CD4-positive, alpha-beta T cell treated with Interleukin-6 for 4 hours (primary cell): Measurements from ENCODE around the gene ZNF483.
A peak's percentile ranks its signal among the peaks of the same experiment; 100 is the strongest.
"Not testable (repeated sequence)": the region's sequence is repeated elsewhere in the genome, so short reads cannot be mapped to it uniquely, and the experiment has no call there.

Experiments used
- DNase-seq: peaks from one replicate; pipeline ENCODE4 v3.0.0-alpha.2; 2020; ENCODE audit warnings: mixed read lengths

Gene ZNF483

DNA sequence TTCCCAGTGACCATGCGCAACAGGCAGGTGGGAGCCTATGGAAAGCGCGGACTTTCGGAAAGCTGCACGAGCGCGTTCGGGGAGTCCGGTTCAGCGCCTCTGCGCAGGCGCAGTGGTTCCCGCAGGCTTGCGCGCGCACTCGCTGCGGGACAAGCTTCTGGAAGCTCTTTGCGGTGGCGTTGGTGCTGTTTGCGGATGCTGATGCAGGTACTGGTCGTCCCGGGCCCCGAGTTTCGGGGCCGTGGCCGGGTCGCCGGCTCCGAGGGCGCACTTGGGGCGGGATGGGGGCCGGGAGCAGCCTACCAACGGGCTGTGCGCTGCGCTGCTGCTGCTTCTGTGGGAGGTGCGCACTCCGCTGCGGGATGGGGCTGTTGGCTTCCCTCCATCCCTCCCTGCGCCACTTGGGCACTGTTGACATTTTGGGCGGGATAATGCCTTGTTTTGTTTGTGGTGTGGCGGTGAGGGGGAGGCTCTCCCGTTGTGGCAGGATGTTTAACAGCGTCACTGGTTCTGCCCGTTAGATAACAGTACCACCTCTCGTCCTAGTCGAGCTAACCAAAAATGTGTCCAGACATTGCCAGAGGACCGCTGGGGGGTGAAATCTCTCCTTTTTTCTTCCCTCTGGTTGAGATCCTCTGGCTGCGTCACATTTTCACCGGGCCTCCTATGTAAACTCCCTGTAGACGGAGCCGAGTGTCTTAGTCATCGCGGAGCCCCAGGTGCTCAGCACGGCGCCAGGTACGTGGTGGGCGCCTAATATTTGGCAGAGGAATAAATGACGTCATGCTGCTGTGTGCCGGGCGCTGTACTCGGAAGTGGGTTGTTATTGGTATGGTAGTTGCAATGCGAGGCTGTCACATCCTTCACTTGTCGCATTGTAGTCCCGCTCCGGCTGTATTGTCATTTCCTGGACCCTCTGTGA lies at the start of gene ZNF483:
Gene ZNF483, plus strand, starts transcription at position 124 of the 922 bp plus-strand sequence. CDS start 2,217 bp downstream, outside the sequence.
- DNase-seq = peak; percentile 74

- no peak for DNase-seq
These were observed 49.8 kb upstream of the ZNF483 start for GRCh38 chr9:111475195-111475594.

DNA sequence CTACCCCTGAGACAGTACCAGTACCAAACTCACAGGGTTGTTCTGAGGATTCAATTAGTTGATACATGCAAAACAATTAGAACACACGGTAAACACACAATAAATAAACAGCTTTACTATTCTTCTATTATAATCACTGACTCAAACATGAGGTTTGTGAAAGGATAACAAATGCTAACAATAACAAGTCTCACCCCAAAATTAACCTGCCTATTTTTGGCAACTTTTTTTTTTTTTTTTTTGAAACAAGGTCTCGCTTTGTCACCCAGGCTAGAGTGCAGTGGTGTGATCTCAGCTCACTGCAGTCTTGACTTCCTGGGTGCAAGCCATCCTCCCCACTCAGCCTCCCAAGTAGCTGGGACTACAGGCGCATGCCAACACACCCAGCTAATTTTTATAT lies 47.3 kb upstream of the ZNF483 start:
- no peak for DNase-seq

- no peak for DNase-seq
These were observed 42.9 kb upstream of the ZNF483 start for GRCh38 chr9:111481885-111482636.

DNA sequence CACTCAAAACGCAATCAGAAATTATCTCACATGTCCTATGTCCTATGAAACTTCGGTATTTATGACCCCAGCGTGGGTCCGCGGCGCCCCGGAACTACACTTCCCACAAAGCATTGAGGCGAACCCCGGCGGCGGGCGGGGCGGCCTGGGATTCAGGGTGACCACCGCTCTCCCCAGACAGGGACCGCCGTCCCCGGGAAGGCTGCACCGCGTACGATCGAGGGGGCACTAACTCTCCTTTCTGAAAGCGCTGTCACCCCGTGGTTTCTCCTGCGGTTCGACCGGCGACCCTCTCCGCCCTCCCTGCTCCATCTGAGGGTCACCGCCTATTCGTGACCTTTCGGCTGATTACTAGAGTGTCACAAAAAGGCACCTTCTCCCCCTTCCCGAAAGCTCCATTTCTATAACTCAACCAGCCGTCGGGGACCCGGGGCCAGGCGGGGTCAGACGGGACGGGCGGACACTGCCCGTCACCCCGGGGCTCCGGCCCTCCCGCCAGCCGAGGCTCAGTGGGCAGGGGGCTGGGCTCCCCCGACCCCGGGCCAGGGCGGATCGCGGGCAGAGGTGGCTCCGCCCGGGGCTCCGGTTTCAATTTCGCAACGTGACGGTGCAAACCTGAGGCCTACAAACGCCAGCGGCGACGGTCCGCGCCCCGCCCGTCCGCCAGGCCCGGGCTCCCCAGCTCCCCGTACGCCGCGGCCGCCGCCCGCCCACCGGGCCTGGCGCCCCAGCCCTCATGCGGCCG lies 42.1 kb upstream of the ZNF483 start:
- peak; percentile 62 for DNase-seq

GRCh38 chr9:111483439-111483857 lies 41.5 kb upstream of the ZNF483 start:
- peak; percentile 65 for DNase-seq

DNA sequence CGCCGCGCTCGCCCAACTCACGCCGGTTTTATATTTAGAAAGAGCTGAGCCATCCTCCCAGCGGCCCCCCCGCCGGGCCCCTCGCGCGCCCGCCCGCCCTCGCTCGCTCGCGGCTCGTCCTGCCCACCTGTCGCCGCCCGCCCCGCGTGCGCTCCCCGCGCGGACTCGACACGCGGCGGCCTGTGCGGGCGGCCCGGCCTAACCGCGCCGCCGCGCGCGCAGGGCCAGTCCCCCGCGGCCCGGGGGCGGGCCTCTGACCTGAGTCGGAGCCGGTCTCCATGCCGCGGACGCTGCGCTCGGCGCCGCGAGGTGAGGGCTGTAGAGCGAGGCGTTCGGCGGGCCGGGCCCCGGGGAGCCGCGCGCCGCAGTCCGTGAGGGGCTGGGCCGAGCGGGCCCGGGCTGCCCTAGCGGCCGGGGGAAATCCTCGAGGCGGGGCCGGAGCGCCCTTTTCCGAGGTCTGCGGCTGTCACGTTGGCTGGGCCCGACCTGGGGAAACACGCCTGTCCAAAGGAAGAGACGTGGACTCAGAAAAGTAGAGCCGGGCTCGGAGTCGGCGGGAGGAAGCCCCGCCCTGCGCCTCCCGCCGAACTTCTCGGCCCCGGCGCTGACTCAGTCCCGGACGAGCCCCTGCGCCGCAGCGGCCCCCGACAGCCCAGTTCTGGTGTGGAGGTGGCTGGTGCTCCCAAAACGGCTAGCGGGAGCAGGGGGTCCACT lies 41.0 kb upstream of the ZNF483 start, which contains the start of gene ECPAS:
Gene ECPAS, minus strand, starts transcription at position 526 of the 714 bp plus-strand sequence. CDS start 11,465 bp downstream, outside the sequence.
- DNase-seq = peak; percentile 70

- DNase-seq = no peak
These were observed 40.4 kb upstream of the ZNF483 start for GRCh38 chr9:111484572-111484894.

DNA sequence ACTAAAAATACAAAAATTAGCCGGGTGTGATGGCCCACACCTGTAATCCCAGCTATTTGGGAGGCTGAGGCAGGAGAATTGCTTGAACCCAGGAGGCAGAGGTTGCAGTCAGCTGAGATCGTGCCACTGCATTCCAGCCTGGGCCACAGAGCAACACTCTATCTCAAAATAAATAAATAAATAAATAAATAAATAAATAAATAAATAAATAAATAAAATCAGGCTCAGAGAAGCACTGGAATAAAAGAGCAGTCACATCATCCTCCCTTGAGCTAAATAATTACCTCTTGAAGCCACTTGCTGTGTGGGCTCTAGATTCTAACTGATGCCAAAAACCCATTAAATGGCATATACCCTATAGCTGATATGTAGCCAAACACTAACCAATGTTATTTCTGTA lies 27.8 kb upstream of the ZNF483 start:
- DNase-seq = not testable (repeated sequence)

DNA sequence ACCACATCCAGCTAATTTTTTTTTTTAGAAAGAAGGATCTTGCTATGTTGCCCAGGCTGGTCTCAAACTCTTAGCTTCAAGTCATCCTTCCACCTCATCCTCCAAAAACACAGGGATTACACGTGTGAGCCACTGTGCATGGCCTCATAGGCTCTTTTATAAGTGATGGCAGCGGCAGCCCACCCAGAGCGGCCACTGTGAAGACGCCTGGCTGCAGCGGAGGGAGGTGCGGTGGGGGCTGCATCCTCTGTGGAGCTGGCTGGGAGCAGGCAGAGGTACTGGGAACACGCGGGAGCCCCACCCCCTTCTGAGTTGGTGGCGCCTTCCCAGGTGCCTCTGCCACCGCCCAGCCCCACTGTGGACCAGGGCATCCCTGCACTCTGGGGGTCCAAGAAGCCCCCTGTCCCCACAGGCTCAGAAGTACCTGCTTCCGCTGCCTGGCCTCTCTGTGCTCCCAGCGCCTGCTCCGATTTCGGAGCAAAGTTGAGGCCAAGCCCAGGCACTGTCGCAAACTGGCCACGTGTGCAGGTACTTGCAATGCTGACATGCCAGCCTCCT lies 23.9 kb upstream of the ZNF483 start:
- DNase-seq = no peak

GRCh38 chr9:111501648-111502047 lies 23.3 kb upstream of the ZNF483 start:
- DNase-seq = no peak

- no peak for DNase-seq
These were observed 22.5 kb upstream of the ZNF483 start for GRCh38 chr9:111502506-111502905.

- not testable (repeated sequence) for DNase-seq
These were observed 13.4 kb upstream of the ZNF483 start for GRCh38 chr9:111511581-111511980.

GRCh38 chr9:111514967-111515366 lies 10.0 kb upstream of the ZNF483 start:
- no peak for DNase-seq

DNA sequence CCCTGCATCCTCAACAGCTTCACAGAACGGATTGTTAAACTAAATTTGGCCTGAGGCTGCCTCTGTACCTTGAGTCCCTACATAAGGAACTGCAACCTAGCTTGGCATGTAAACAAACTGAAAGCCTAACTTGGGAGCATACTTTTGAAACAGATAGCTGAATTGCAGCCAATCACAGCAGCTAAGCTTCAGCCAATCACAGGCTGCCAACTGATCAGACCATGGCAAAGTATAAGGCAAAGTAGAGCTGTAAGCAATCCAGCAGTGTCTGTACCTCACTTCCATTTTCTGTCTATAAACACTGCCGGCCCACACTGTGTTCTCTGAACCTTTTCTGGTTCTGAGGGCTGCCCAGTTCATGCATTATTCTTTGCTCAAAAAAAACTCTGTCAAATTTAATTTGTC lies 8.9 kb upstream of the ZNF483 start:
- DNase-seq = no peak

DNA sequence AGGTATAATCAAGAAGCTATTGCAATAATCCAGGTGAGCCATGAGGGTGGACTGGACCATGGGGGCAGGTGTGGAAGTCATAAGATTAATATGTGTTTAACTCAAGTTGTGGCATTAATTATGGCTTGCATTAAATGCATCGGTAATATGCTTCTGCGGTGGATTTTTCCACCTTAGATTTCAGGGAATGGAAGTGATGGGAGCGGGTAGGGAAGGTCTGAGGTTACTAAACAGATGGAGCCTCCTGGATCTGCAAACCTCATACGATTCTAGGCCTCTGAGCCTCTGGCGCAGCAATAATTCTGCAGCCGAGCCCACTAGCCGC lies 286 bp upstream of the ZNF483 start:
- no peak for DNase-seq

- no peak for DNase-seq
These were observed 2.4 kb downstream of the ZNF483 start for GRCh38 chr9:111527347-111527746.

- no peak for DNase-seq
These were observed 4.8 kb downstream of the ZNF483 start for GRCh38 chr9:111529787-111530186.

GRCh38 chr9:111531716-111532115 lies 6.7 kb downstream of the ZNF483 start:
- DNase-seq = no peak

DNA sequence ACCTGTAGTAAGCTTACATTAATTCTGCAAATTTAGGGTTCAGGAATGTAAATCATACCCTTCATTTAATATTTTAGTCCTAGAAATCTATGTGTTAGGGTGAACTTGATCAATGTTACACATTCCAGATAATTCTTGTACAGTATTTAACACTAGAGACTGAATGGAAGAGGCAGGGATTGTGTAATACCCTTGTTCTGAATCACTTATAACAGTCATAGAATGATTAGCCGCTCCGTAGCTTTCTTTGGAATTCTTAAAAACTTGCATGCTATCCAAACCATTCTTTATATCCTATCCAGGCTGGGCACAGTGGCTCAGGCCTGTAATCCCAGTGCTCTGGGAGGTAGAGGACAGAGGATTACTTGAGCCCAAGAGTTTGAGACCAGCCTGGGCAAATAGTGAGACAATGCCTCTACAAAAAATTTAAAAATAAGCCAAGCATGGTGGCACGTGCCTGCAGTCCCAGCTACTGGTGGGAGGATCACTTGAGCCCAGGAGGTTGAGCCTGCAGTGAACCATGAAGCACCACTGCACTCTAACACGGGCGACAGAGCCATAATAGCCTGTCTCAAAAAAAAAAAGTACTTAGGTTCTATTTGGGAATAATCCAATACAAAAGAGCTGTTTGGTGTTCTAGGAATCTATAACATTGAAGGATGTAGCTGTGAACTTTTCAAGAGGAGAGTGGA lies 8.3 kb downstream of the ZNF483 start:
- no peak for DNase-seq

DNA sequence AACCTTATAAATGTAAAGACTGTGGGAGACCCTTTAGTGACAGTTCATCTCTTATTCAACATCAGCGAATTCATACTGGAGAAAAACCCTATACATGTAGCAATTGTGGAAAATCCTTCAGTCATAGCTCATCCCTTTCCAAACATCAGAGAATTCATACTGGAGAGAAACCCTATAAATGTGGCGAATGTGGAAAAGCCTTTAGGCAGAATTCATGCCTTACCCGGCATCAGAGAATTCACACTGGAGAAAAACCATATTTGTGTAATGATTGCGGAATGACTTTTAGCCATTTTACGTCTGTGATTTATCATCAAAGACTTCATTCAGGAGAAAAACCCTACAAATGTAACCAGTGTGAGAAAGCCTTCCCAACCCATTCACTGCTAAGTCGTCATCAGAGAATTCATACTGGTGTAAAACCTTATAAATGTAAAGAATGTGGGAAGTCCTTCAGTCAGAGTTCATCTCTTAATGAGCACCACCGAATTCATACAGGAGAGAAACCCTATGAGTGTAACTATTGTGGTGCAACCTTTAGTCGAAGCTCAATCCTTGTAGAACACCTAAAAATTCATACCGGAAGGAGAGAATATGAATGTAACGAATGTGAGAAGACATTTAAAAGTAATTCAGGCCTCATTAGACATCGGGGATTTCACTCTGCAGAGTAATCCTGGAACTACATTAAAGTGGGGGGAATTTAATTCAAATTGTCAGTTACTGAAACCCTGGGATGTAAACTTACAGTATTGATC lies 17.7 kb downstream of the ZNF483 start:
- DNase-seq = no peak
